HT1080 (cell line): Measurements from ENCODE around the gene ARMH3. TPM values are rescaled to one million over a fixed set of nuclear protein-coding genes. Genes with fewer than 3 reads are reported as not detected.
A peak's percentile ranks its signal among the peaks of the same experiment; 100 is the strongest.
"Not testable (repeated sequence)": the region's sequence is repeated elsewhere in the genome, so short reads cannot be mapped to it uniquely, and the experiment has no call there.

Experiments used
- DNase-seq: peaks from one replicate; pipeline ENCODE4 v3.0.0-alpha.2; 2015; ENCODE audit warnings: low read depth
- total RNA-seq: library from RNA; depleted of rRNA; stranded (reverse); fragments of >200 nt; shearing (Covaris generic); gene quantifications from 2 replicates; pipeline ENCODE4 v1.2.3, GENCODE V29; 2014

ARMH3 gene
- total RNA-seq, 1 experiment from 2014 or later = 6.6 TPM

DNA sequence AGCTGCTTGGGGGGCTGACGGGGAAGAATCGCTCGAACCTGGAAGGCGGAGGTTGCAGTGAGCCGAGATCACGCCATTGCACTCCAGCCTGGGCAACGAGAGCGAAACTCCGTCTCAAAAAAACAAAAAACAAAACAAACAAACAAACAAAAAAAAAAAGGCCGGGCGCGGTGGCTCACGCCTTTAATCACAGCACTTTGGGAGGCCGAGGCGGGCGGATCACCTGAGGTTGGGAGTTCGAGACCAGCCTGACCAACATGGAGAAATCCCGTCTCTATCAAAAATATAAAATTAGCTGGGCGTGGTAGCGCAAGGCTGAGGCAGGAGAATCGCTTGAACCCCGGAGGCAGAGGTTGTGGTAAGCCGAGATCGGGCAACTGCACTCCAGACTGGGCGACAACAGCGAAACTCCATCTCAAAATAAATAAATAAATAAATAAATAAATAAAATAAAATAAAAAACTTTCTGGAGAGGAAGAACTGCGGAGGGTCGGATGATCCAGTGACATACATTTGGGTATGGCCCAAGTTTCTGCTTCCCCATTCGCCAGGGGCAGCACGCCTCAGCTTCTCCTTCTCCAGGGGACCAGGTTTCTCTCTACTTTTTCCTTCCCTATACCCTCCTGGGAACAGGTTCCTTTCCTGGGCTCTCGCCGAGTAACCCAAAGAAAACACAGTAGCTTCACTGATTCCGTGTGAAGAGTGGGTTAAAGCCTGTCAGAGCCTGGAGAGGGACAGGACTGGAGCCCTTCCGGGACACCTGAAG, 909 bp downstream of the ARMH3 start:
- DNase-seq = not testable (repeated sequence)

DNA sequence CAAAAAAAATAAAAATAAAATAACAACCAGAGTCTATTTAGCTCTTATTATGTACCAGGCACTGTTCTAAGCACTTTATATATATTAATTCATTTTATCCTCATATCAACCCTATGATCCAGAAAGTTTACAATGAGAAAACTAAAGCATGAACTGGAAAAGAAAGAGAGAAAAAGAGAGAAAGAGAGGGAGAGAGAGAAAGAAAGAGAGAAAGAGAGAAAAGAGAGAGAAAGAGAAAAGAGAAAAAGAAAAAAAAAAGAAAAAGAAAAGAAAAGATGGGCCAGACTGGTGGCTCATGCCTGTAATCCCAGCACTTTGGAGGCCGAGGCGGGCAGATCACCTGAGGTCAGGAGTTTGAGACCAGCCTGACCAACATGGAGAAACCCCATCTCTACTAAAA, 9.9 kb downstream of the ARMH3 start:
- no peak for DNase-seq

DNA sequence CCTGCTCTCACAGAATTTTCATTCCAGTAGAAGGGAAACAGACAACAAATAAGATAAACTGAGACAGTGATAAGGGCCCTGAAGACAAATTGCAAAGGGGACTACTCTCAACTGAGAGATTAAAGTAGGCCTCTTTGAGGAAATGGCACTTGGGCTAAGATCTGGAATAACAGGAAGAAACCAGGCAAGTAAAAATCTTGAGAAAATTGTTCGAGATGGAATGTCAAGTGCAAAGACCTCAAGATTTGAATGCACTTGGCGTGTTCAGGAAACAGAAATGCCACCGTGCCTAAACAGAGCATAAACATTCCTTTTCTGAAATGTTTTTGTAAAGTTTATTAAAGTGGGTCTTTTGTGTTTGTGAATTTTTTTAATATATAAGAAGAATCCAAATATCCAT, 10.7 kb downstream of the ARMH3 start:
- DNase-seq = no peak

DNA sequence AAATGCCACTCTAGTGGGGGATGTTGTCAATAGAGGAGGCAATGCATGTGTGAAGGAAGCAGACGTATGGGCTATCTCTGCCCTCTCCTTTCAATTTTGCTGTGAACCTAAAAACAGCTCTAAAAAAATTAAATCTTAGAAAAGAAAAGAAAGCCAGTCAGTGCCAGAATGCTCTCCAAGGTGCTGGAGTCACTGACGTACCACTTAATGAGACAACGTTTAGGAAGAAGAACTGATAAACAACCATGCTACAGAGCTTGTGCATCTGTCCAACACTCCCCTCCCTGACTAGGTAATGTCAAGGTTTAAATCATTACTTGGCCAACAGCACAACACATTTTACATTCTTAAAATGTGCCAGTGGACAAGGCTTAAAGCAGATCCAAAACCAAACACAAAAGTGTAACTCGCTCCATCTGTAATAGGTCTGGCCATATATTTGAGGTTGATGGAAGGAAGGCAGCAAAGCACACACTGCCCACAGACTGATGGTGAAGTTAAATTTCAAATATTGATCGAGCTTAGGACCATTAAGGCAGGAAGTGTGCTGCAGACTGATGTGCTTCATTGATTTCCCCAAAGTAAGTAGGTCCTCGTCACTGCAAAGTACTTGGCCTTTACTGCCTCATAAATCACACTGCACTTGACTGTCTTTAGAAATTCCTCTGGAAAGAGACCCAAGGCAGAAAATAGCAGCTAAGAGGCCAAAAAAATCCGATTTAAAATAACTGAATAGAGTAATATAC, 15.5 kb downstream of the ARMH3 start:
- no peak for DNase-seq

DNA sequence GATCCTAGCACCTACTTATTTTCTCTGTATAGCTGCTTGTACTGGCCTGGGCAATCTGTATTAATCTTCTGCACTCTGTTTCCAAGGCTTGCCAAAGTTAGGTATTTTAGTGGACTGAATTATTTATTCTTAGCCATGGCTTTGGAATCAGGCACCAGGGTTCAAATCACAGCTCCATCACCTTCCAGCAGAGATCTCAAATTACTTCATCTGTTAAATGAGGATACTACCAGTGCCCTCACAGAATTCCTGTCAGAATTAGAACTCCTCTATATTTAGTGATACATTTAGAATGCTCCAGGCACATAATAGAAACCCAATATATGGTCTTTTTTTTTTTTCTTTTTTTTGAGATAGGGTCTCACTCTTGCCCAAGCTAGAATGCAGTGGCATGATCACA, 17.6 kb downstream of the ARMH3 start:
- no peak for DNase-seq

DNA sequence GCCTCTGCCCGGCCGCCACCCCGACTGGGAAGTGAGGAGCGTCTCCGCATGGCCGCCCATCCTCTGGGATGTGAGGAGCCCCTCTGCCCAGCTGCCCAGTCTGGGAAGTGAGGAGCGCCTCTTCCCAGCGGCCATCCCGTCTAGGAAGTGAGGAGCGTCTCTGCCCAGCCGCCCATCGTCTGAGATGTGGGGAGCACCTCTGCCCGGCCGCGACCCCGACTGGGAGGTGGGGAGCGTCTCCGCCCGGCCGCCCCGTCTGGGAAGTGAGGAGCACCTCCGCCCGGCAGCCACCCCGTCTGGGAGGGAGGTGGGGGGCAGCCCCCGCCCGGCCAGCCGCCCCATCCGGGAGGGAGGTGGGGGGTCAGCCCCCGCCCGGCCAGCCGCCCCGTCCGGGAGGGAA, 20.2 kb downstream of the ARMH3 start:
- not testable (repeated sequence) for DNase-seq

DNA sequence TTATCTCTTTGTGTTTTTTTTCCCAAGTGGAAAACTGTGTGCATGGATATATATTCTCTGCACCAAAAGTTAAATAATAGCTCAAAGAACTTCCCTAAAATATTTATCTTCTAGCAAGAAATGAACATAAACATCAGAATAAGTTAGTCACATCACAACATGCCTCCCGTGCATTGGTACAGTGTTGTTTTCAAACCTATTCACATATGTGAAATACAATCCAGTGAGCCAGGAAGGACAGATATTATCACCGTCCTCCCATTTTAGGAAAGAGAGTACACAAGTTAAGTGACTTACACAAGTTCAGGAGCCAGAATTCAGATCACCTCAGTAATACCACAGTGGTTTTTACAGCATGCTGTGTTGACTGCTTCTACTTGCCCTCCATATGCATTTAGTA, 22.2 kb downstream of the ARMH3 start:
- no peak for DNase-seq

DNA sequence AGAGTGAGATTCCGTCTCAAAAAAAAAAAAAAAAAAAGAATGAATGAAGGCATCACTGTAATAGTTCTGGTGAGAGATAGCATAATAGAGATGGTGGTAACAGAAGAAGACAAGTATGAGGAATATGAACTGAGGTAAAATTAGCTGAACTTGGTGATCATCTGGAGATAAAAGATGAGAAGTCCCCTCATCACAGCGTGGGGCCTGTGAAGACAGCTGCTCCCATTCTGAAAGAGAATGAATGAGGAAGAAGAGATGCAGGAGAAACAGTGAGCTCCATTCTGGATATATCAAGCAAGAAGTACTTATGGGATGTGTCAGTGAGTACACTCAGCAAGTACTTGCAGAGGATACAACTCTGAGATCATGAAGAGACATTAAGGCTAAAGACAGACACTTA, 28.7 kb downstream of the ARMH3 start:
- no peak for DNase-seq

DNA sequence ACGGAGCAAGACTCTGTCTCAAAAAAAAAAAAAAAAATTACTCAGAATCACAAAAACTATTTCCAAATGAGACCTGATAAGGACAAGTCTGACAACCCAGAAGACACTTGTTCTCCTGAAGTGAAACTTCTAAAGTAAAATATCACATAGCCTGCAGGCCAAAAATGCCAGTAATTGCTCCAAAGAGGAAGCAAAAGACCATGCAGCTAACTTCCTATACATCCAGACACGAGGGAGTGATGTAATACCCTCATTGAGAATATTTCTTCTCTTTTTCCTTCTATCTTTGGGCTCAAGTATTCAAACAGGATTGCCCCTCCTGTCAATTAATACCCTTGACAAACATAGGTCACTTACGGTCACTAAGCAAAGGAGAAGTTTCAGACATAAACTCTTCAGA, 31.2 kb downstream of the ARMH3 start:
- DNase-seq = no peak

DNA sequence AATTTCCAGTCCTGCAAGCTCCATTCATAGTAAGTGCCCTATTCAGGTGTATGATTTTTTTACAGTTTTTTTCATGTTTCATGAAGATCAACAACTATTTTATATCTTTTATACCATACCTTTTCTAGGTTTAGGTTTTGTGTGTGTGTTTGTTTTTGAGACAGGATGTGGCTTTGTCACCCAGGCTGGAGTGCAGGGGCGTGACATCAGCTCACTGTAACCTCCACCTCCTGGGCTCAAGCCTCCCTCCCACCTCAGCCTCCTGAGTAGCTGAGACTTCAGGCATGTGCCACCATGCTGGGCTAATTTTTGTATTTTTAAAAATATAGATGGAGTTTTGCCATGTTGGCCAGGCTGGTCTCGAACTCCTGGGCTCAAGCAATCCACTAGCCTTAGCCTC, 35.0 kb downstream of the ARMH3 start:
- DNase-seq = no peak

DNA sequence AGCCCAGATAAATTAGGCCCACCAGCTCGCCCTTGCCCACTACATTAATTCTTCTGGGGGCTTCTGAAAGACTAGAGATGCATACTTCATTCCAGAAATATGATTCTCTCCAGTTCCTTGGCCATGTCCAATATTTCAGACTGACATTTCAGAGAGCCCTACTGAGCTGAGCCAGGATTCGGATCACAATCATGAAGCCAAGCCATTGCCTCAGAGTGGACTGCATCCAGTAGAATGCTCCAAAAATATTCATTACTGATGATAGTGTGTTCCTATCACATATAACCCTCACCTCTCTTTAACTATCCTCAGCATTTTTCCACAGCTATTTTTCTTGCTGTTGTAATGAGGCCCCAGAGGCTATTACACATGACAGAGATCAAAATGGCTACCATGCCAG, 38.7 kb downstream of the ARMH3 start:
- DNase-seq = no peak

DNA sequence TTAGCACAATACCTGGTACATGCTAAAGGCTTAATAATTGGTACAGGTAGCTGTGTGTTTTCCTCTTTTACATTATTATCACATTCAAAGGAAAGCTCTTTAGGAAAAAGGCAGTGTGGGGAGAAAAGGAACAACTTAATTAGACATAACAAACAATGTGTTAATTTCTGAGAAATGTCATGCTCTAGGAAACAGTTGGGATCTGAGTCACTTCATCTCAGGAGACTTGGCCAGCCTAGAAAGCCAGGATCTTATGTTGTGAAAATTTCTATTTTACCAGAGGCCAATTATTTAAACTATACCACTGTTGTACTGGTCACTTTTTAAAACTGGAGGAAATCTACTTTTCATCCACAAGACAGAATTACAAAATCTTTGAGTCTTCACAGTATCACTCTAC, 39.6 kb downstream of the ARMH3 start:
- no peak for DNase-seq

DNA sequence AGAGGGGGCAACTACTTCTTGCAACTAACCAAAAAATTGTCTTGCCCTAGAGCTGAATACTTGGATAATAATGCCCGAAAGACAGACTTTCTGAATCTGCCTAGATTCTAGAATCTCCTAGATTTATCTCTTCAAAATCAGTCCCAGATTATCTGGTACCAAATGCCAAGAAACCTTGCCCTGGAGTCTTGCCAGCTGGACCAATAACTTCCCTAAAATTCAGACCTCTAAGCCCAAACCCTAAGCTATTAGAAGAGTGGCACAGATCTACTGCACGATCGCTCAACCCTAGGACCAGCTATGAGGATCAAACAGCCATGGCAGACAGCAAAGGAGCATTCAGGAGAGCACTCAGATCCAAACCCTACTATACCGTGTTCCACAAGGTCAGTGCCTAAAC, 45.0 kb downstream of the ARMH3 start:
- DNase-seq = no peak

DNA sequence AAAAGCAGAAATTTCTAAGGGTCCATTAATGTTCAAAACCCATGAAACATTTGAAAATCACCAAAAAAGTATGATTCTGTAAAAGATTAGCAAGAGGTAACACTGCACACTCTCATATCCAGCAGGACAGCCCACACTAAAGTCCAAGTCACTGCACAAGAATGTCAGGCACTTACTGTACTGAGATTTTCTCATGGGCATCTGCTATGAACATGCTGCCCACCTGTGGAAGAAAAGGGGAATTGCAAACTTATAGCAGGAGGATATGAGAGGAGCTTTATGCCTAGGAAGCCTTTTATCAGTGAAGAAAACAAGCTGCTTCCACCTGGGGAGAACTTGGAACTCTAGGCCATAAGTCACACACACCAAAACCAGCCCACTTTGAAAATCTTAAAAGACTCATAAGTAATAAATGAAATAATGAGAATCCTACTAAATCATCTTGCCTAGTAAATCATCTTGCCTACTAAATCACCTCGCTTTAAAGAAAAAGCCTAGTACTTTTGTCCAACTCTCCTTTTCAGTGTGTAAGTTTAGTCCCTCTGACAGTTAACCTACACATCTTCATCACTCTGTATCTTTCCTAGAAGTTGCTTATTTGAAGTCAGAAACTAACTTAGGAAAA, 46.1 kb downstream of the ARMH3 start:
- peak; percentile 81 for DNase-seq

DNA sequence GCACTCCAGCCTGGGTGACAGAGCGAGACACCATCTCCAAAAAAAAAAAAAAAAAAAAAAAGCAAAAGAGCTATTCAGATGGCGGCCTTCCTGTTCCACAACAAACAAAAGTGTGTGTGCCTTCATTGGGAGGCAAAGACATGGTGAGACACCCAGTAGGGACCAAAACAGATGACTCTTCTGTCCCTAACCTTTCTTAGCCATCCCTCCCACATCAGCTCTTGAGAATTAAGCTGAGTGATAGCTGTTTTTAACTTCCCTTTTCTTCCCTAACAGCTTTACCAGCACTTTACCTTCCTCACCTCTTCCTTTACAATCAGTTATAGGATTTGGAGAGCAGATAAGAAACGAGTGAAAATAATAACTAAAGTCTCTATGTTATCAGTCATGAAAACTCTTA, 48.2 kb downstream of the ARMH3 start:
- no peak for DNase-seq

DNA sequence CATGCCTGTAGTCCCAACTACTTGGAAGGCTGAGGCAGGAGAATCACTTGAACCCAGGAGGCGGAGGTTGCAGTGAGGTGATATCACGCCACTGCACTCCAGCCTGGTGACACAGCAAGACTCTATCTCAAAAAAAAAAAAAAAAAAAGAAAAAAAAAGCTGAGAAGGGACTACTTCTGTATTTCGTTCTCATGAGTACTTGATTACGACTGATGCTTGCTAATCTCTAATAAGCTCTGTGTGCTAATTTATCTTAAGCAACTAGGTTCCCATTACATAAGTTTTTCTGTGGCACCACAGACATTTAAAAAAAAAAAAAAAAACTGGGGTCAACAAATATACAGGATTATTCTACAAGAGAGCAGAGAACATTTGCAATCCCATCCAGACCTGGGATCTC, 48.9 kb downstream of the ARMH3 start:
- not testable (repeated sequence) for DNase-seq

DNA sequence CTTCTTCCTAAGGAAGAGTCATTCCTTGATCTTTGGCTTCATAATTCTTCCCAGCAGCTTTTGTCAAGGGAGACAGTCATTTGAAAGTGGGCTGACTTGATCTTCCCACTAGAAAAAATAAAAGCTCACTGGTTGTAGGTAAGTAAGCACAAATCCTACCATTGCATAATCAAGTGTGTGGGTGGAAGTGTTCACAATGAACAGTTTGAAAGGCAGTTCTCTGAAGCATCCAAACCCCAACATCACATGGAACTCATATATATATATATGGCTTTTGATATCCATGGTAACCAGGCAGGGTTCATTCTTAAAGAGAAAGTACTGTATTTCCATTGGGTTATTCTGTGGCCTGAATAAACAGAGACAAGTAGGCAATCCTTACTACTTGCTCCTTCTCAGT, 51.6 kb downstream of the ARMH3 start:
- no peak for DNase-seq

DNA sequence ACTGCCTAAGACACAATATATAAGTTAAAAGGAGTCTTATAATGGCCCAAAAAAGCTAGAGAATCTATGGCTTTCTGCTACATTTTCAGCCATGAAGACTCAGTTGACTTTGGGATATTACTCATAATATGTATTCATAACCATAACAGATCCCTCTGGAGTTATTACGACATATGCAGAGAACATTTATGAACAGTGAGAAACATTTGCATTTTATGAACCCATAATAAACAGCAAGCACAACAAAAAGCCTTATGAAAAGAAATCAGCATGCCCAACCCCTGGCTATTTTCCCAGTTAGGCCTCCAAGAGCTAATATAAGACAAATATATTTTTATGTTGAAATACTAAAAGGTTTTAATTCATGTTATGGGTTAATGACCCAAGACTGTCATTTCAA, 52.4 kb downstream of the ARMH3 start:
- DNase-seq = no peak

DNA sequence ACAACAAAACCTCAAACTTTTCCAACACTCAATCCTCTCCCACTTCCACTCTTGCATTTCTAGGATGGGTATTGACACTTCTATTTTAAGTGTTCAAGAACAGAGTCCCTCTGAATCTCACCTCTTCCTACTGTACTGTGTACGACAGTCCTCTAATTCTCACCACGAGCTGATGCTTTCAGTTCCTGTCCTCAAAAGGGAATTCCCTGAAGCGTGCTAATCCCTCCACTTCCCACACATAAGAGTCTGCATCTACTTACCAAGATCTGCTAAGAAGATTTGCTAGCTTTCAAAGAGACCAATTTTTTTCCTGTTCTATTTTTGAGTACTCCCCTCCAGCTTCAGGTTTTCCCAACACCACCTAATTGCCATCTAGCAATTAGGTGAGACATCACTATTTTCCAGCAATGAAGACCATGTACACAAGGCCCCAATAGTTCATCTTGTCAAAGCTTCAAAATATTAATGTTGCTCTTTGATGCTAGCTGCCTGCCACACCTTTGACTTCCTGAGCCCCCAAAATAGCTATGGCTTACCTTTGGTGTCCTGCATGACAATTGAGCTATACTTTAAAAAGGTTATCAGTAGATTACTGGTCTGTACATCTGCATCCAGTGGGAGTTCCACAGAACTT, 54.4 kb downstream of the ARMH3 start:
- no peak for DNase-seq

DNA sequence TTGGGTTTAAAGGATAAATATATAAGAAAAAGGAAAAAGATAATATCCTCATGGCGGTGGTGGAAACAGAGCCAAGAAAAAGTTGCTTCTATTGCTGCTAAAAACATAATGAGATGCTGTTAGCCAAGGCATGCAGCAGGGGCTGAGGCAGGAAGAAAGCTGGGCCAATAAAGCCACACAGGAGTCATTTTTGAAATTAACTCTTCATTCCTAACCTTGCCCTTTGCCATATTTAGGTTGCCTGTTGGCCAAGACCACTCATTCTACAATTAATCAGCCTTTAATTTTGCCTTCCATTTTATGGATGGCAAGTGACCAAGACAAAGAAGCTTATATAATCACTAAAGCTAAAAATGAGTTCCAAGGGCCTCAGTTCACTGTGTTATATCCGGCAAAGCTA, 58.2 kb downstream of the ARMH3 start:
- DNase-seq = no peak

DNA sequence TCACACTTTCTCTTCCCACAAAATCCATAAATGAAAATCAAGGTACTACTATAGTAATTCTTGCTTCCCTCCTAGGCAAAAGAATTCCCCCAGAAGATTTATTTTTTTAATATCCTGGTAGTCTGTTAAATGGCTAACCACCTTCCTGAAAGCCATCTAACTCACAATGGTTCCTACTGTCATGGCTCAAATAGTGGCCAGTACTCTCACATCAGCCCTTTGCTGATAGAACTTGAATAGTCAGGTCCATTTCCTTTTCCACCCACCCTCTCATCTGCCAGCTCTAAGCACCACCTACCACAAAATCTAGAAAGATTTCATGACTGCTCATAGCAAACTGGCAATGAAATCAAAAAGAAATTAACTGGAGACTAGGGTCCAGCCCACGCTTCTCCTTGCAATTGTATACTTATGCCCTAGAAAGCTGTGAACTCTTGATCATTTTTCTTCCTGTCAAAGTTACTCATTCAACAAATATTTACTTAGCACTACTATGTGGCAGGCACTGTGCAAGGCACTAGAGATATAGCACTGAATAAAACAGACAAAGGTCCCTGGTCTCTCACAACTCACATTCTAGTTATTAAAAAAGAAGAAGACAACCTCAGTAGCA, 60.4 kb downstream of the ARMH3 start:
- DNase-seq = peak; percentile 19
